ENCODE results near the gene PABPN1L. TPM values are rescaled to one million over a fixed set of nuclear protein-coding genes. Genes with fewer than 3 reads are reported as not detected.

The PABPN1L gene
- total and polyA plus RNA-seq, 10 donors: 0.26 to 1.3 (median 0.70) TPM; not detected in 4

DNA sequence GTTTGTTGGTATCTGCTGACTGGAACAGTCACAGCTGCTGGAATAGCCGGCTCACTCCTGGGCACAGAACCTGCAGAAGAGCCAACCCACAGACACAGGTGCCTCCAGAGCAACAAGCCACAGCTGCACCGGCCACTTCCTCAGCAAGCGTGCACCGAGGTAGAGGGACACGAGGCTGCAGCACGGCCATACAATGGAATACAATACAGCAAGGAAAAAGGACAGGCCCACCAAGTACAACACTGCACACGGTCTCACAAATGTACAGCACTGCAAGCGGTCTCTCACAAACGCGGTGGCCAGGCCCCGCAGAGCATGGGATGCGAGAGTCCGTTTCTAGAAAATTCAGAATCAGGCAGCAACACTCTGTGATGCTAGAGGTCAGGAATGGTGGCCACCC lies 47.4 kb upstream of the PABPN1L start:
- intact Hi-C loops (cut with DNase I; ENCODE audit: low total_unique reads): no loop called here
- H3K27ac ChIP-seq: no peak overlapping the region
- 92 to 96% (median 95%) methylated on average over 13 of the region's 13 CpGs for WGBS, 5 donors

DNA sequence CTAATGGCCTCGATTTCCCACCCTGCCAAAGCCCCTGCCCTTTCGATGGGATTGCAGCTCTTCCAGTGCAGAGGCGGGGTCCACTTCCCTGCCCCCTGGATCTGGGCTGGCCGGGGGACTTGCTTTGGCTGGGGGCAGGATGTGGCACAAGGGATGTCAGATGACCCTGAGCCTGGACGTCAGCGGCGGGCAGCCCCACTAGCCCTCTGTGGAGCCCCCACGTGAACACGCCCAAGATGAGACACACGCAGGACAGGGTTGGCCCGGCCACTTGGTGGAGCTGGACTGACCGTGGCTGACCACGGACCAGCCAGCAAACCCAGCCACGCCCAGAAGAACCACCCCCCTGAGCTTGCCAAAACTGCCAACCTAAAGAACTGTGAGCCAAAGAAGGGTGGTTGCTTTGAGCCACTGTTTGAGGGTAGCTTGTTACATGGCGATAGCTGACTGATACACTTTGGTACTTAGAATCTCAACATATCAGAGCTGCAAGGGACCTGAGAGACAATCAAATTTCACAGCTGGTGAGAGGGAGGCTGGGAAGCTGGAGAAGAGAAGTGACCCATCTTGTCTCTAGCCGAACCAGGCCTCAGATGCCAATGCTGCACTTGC lies 46.6 kb upstream of the PABPN1L start:
- 87 to 92% (median 88%) methylated on average over 11 to 16 of the region's 16 CpGs for WGBS, 5 donors
- no peak for TF ChIP-seq POLR2A (IDR thresholded peaks at IDR 0.05)
- TF ChIP-seq, protein P1, sequence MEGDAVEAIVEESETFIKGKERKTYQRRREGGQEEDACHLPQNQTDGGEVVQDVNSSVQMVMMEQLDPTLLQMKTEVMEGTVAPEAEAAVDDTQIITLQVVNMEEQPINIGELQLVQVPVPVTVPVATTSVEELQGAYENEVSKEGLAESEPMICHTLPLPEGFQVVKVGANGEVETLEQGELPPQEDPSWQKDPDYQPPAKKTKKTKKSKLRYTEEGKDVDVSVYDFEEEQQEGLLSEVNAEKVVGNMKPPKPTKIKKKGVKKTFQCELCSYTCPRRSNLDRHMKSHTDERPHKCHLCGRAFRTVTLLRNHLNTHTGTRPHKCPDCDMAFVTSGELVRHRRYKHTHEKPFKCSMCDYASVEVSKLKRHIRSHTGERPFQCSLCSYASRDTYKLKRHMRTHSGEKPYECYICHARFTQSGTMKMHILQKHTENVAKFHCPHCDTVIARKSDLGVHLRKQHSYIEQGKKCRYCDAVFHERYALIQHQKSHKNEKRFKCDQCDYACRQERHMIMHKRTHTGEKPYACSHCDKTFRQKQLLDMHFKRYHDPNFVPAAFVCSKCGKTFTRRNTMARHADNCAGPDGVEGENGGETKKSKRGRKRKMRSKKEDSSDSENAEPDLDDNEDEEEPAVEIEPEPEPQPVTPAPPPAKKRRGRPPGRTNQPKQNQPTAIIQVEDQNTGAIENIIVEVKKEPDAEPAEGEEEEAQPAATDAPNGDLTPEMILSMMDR (IDR thresholded peaks at IDR 0.05 in 8 of 11, conservative IDR thresholded peaks at IDR 0.05 in 3 of 11): no peak
- no peak for TF ChIP-seq POLR2AphosphoS5 (IDR thresholded peaks at IDR 0.05)

More for the DNA sequence above, 47.4 kb upstream of the PABPN1L start:
- no peaks in the 10 kb centered on the region for H3K27me3 ChIP-seq (replicated peaks in 1 of 7)
- DNase-seq: no peak
- peaks cover 0 to 33% (median 0%) of the 10 kb centered on the region in 6 donors for H3K36me3 ChIP-seq
- peaks cover 11 to 83% (median 50%) of the 10 kb centered on the region in 6 donors for H3K4me1 ChIP-seq
- TF ChIP-seq, protein P1 (IDR thresholded peaks at IDR 0.05 in 8 of 11, conservative IDR thresholded peaks at IDR 0.05 in 3 of 11): no peak
- TF ChIP-seq POLR2AphosphoS5 (IDR thresholded peaks at IDR 0.05) (no peak), POLR2A (IDR thresholded peaks at IDR 0.05) (no peak)
- H3K9me3 ChIP-seq: no peaks in the 10 kb centered on the region
- no peak overlapping the region for H3K4me3 ChIP-seq

DNA sequence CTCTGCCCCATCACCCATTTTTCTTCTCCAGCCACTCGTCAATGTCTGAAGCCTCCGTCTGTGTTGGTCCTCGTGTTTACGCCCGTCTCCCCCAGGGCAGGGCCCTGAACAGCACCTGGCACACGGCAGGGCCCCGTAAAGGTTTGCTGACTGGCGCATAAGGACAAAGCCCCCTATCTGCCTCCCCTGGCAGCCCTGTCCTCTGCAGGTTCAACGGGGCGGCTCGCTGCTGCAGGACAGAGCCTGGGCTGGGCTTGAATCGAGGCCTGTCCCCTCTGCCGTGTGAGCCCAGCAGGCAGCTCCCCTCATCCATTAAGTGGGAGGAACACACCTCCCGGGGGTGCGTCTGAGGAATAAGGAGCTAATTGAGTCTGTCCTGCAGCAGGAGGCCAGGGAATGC lies 46.1 kb upstream of the PABPN1L start:
- 86 to 92% (median 89%) methylated on average over 10 to 15 of the region's 15 CpGs for WGBS, 5 donors
- Histone ChIP-seq H3K4me3 (no peak overlapping the region), H3K9me3 (no peaks in the 10 kb centered on the region), H3K27ac (no peak overlapping the region), H3K4me1 (peaks cover 8 to 77% (median 44%) of the 10 kb centered on the region in 6 donors), H3K36me3 (peaks cover 0 to 37% (median 0%) of the 10 kb centered on the region in 6 donors), H3K27me3 (replicated peaks in 1 of 7) (no peaks in the 10 kb centered on the region)
- no peak for DNase-seq
- TF ChIP-seq POLR2AphosphoS5 (IDR thresholded peaks at IDR 0.05): no peak
- TF ChIP-seq, protein P1 (IDR thresholded peaks at IDR 0.05 in 8 of 11, conservative IDR thresholded peaks at IDR 0.05 in 3 of 11): no peak
- no peak for TF ChIP-seq POLR2A (IDR thresholded peaks at IDR 0.05)
- intact Hi-C loops (cut with DNase I; ENCODE audit: low total_unique reads): no loop called here

More for the DNA sequence above, 46.6 kb upstream of the PABPN1L start:
- intact Hi-C loops (cut with DNase I; ENCODE audit: low total_unique reads): no loop called here
- Histone ChIP-seq H3K9me3 (no peaks in the 10 kb centered on the region), H3K4me1 (peaks cover 6 to 77% (median 46%) of the 10 kb centered on the region in 6 donors), H3K36me3 (peaks cover 0 to 37% (median 0%) of the 10 kb centered on the region in 6 donors), H3K27me3 (replicated peaks in 1 of 7) (no peaks in the 10 kb centered on the region), H3K27ac (no peak overlapping the region), H3K4me3 (no peak overlapping the region)
- DNase-seq: no peak

DNA sequence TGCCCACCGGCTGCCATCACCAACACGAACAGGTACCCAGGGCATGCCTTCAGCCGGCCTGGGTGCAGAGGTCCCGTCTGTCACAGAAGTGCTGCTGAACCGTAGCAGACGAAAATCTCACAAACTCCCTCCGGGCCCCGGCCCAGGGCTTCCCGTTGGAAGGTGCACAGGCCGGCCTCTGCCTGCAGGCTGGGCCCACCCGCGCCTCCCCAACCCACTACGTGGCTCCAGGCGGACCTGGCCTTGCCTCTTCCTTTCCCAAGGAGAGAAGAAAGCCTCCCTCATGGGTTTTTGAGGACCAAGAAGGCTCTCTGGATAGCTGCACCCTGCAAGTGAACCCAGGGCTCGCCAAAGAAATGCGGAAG lies 45.5 kb upstream of the PABPN1L start:
- Histone ChIP-seq H3K27me3 (replicated peaks in 1 of 7) (no peaks in the 10 kb centered on the region), H3K4me1 (peaks cover 8 to 75% (median 42%) of the 10 kb centered on the region in 6 donors), H3K36me3 (peaks cover 0 to 37% (median 0%) of the 10 kb centered on the region in 6 donors), H3K9me3 (no peaks in the 10 kb centered on the region), H3K4me3 (no peak overlapping the region), H3K27ac (peak overlapping the region in 3 of 8 donors; percentile 70 to 79 (median 74))
- DNase-seq: no peak
- TF ChIP-seq POLR2AphosphoS5 (IDR thresholded peaks at IDR 0.05): no peak
- TF ChIP-seq, protein P1 (IDR thresholded peaks at IDR 0.05 in 8 of 11, conservative IDR thresholded peaks at IDR 0.05 in 3 of 11): no peak
- TF ChIP-seq POLR2A (IDR thresholded peaks at IDR 0.05): no peak
- intact Hi-C loops (cut with DNase I; ENCODE audit: low total_unique reads): no loop called here
- WGBS, 5 donors: 84 to 91% (median 90%) methylated on average over 13 to 16 of the region's 16 CpGs
